Keratinocyte (primary cell): ENCODE measurements around the gene KTN1.

ENCODE experiments used
- EZH2 ChIP-seq: IDR thresholded peaks from one replicate; pipeline ENCODE4 v1.6.1; 2012; ENCODE audit warnings: inconsistent platforms, mild to moderate bottlenecking, low read length, moderate library complexity
- TF ChIP-seq, protein P1 (sequence below), 3 experiments: IDR thresholded peaks in 1 of 3; conservative IDR thresholded peaks in 1 of 3; optimal IDR thresholded peaks in 1 of 3; 2 replicates in 2 of 3; 3 replicates in 1 of 3; pipeline versions ENCODE3 to v1.5.1; 2011; ENCODE audit warnings: low read length in 3 of 3, mild to moderate bottlenecking in 3 of 3, moderate library complexity in 2 of 3, control low read depth in 1 of 3, inconsistent platforms in 1 of 3; ENCODE audit not compliant: insufficient read depth in 2 of 3; ENCODE audit errors: extremely low read depth in 1 of 3

GRCh38 chr14:55540847-55541773 lies 38.9 kb upstream of the KTN1 start:
- TF ChIP-seq, protein P1, sequence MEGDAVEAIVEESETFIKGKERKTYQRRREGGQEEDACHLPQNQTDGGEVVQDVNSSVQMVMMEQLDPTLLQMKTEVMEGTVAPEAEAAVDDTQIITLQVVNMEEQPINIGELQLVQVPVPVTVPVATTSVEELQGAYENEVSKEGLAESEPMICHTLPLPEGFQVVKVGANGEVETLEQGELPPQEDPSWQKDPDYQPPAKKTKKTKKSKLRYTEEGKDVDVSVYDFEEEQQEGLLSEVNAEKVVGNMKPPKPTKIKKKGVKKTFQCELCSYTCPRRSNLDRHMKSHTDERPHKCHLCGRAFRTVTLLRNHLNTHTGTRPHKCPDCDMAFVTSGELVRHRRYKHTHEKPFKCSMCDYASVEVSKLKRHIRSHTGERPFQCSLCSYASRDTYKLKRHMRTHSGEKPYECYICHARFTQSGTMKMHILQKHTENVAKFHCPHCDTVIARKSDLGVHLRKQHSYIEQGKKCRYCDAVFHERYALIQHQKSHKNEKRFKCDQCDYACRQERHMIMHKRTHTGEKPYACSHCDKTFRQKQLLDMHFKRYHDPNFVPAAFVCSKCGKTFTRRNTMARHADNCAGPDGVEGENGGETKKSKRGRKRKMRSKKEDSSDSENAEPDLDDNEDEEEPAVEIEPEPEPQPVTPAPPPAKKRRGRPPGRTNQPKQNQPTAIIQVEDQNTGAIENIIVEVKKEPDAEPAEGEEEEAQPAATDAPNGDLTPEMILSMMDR (optimal IDR thresholded peaks at IDR 0.05 in 1 of 3, IDR thresholded peaks at IDR 0.05 in 1 of 3, conservative IDR thresholded peaks at IDR 0.05 in 1 of 3; ENCODE audit: extremely low read depth in 1 of 3, insufficient read depth in 2 of 3, low read length in 3 of 3) = no peak
- no peak for TF ChIP-seq EZH2
